Osteoblast (primary cell): ENCODE results near the gene RPL11. TPM values are rescaled to one million over a fixed set of nuclear protein-coding genes. Genes with fewer than 3 reads are reported as not detected.

Source experiments
- DNase-seq: peaks from one replicate; pipeline ENCODE4 v3.0.0; 2011; ENCODE audit warnings: low spot score, mixed read lengths; ENCODE audit not compliant: insufficient read length; ENCODE audit errors: missing footprints
- H2AFZ ChIP-seq: 2 replicates; pipeline ENCODE4 v1.6.0; 2011; ENCODE audit warnings: mild to moderate bottlenecking, low read length
- H3K27ac ChIP-seq: 2 replicates; pipeline ENCODE4 v1.5.1; 2011; ENCODE audit warnings: mild to moderate bottlenecking, low read depth, low read length, moderate library complexity
- H3K27me3 ChIP-seq: 2 replicates; pipeline ENCODE4 v1.6.0; 2012; ENCODE audit warnings: mild to moderate bottlenecking, control low read depth, inconsistent platforms, low read length, moderate library complexity; ENCODE audit not compliant: insufficient read depth
- H3K36me3 ChIP-seq: 2 replicates; pipeline ENCODE4 v1.5.1; 2011; ENCODE audit warnings: mild to moderate bottlenecking, low read length, control low read depth, moderate library complexity; ENCODE audit not compliant: insufficient read depth
- H3K4me1 ChIP-seq: 2 replicates; pipeline ENCODE4 v1.5.1; 2011; ENCODE audit warnings: mild to moderate bottlenecking, low read length, control low read depth, moderate library complexity; ENCODE audit not compliant: insufficient read depth
- H3K4me2 ChIP-seq: 2 replicates; pipeline ENCODE4 v1.6.0; 2011; ENCODE audit warnings: mild to moderate bottlenecking, low read length; ENCODE audit not compliant: insufficient read depth
- H3K4me3 ChIP-seq: fragments of 200-600 bp; sonication (generic); 3 replicates; pipeline ENCODE4 v1.5.1; 2012; ENCODE audit warnings: mild to moderate bottlenecking, low read length, inconsistent platforms; ENCODE audit not compliant: insufficient read depth
- H3K79me2 ChIP-seq: 2 replicates; pipeline ENCODE4 v1.6.0; 2012; ENCODE audit warnings: mild to moderate bottlenecking, low read length, control low read depth, inconsistent platforms; ENCODE audit not compliant: insufficient read depth
- H3K9me3 ChIP-seq: 2 replicates; pipeline ENCODE4 v1.5.1; 2011; ENCODE audit warnings: low read depth, low read length, control low read depth
- H4K20me1 ChIP-seq: 2 replicates; pipeline ENCODE4 v1.6.0; 2012; ENCODE audit warnings: mild to moderate bottlenecking, low read length, control low read depth; ENCODE audit not compliant: insufficient read depth
- CTCF ChIP-seq: IDR thresholded peaks from 2 replicates; pipeline ENCODE4 v1.5.1; 2011; ENCODE audit warnings: mild to moderate bottlenecking, low read depth, low read length, moderate library complexity; ENCODE audit errors: extremely low read depth
- total RNA-seq: library from RNA; depleted of rRNA; stranded (reverse); fragments of >200 nt; gene quantifications from 2 replicates; pipeline ENCODE4 v1.2.3, GENCODE V29; 2012

Gene RPL11
- total RNA-seq, 1 donor, result 693 TPM

- H3K4me2 ChIP-seq, result no peak overlapping the region
- no peaks in the 10 kb centered on the region for H3K36me3 ChIP-seq
- H3K79me2 ChIP-seq, result no peaks in the 10 kb centered on the region
- H3K27me3 ChIP-seq, result peaks cover 11% of the 10 kb centered on the region
- no peaks in the 10 kb centered on the region for H3K9me3 ChIP-seq
- no peaks in the 10 kb centered on the region for H4K20me1 ChIP-seq
- no peak overlapping the region for H3K4me3 ChIP-seq
- no peak for TF ChIP-seq CTCF
- H3K27ac ChIP-seq, result no peak overlapping the region
- no peak for DNase-seq
- no peak overlapping the region for H2AFZ ChIP-seq
- peaks cover 7% of the 10 kb centered on the region for H3K4me1 ChIP-seq
These were observed 41.1 kb upstream of the RPL11 start for GRCh38 chr1:23650344-23650990.

GRCh38 chr1:23651069-23651808 lies 40.4 kb upstream of the RPL11 start:
- H3K4me2 ChIP-seq, result no peak overlapping the region
- H3K4me3 ChIP-seq, result no peak overlapping the region
- no peaks in the 10 kb centered on the region for H3K36me3 ChIP-seq
- DNase-seq, result peak; percentile 85
- no peak overlapping the region for H3K27ac ChIP-seq
- TF ChIP-seq CTCF, result no peak
- H2AFZ ChIP-seq, result no peak overlapping the region
- H3K9me3 ChIP-seq, result no peaks in the 10 kb centered on the region
- no peaks in the 10 kb centered on the region for H4K20me1 ChIP-seq
- peaks cover 11% of the 10 kb centered on the region for H3K27me3 ChIP-seq
- H3K4me1 ChIP-seq, result peaks cover 7% of the 10 kb centered on the region
- no peaks in the 10 kb centered on the region for H3K79me2 ChIP-seq

- Histone ChIP-seq H2AFZ (no peak overlapping the region), H3K36me3 (no peaks in the 10 kb centered on the region), H3K79me2 (no peaks in the 10 kb centered on the region), H4K20me1 (no peaks in the 10 kb centered on the region), H3K4me3 (no peak overlapping the region), H3K4me1 (no peaks in the 10 kb centered on the region), H3K27ac (no peak overlapping the region), H3K27me3 (no peaks in the 10 kb centered on the region), H3K4me2 (no peak overlapping the region), H3K9me3 (no peaks in the 10 kb centered on the region)
- TF ChIP-seq CTCF, result peak; percentile 95
- DNase-seq, result peak; percentile 93
These were observed 33.8 kb upstream of the RPL11 start for GRCh38 chr1:23657659-23658275.

GRCh38 chr1:23660671-23661070 lies 30.9 kb upstream of the RPL11 start:
- no peaks in the 10 kb centered on the region for H3K79me2 ChIP-seq
- H3K9me3 ChIP-seq, result no peaks in the 10 kb centered on the region
- H3K27me3 ChIP-seq, result no peaks in the 10 kb centered on the region
- no peaks in the 10 kb centered on the region for H3K4me1 ChIP-seq
- DNase-seq, result no peak
- H3K4me3 ChIP-seq, result no peak overlapping the region
- no peak overlapping the region for H3K4me2 ChIP-seq
- no peak for TF ChIP-seq CTCF
- H2AFZ ChIP-seq, result no peak overlapping the region
- no peaks in the 10 kb centered on the region for H3K36me3 ChIP-seq
- no peaks in the 10 kb centered on the region for H4K20me1 ChIP-seq
- H3K27ac ChIP-seq, result no peak overlapping the region
